ENCODE measurements around the gene STRADB. TPM values are rescaled to one million over a fixed set of nuclear protein-coding genes. Genes with fewer than 3 reads are reported as not detected.

The STRADB gene
- total and polyA plus RNA-seq, 8 donors, result 8.1 to 19.1 (median 11.7) TPM

- no peak overlapping the region for H3K27ac ChIP-seq
- intact Hi-C loops (cut with DNase I), result no loop called here
- H3K4me3 ChIP-seq, result no peak overlapping the region
- H3K27me3 ChIP-seq, result no peaks in the 10 kb centered on the region
- WGBS, 2 donors, result 25% methylated on average over 4 of the region's 4 CpGs
- ATAC-seq (peak in 2 of 4 donors; percentile 17 to 25), DNase-seq (no peak), FAIRE-seq (no peak)
- no peak for TF ChIP-seq CTCF (IDR thresholded peaks at IDR 0.05)
- H3K36me3 ChIP-seq, result no peaks in the 10 kb centered on the region
- H3K9me3 ChIP-seq, result no peaks in the 10 kb centered on the region
- no peaks in the 10 kb centered on the region for H3K4me1 ChIP-seq
These were observed 33.3 kb downstream of the STRADB start for GRCh38 chr2:201484805-201485204.

- FAIRE-seq, result no peak
- no peak for ATAC-seq
These were observed 38.8 kb downstream of the STRADB start for GRCh38 chr2:201490291-201490690.

GRCh38 chr2:201496785-201497184, 45.2 kb downstream of the STRADB start:
- WGBS, 2 donors, result 51 to 69% methylated on average over 1 of the region's 1 CpG

More at GRCh38 chr2:201490291-201490690, 38.8 kb downstream of the STRADB start:
- intact Hi-C loops (cut with DNase I), result no loop called here
- Histone ChIP-seq H3K27ac (no peak overlapping the region), H3K4me3 (no peak overlapping the region), H3K9me3 (no peaks in the 10 kb centered on the region), H3K4me1 (no peaks in the 10 kb centered on the region), H3K36me3 (no peaks in the 10 kb centered on the region), H3K27me3 (no peaks in the 10 kb centered on the region)
- DNase-seq, result no peak
- WGBS, 2 donors, result 80 to 90% methylated on average over 4 of the region's 4 CpGs
- TF ChIP-seq CTCF (IDR thresholded peaks at IDR 0.05), result no peak

GRCh38 chr2:201500534-201500933, 49.0 kb downstream of the STRADB start:
- H3K4me3 ChIP-seq, result no peak overlapping the region
- no peak for ATAC-seq
- TF ChIP-seq CTCF (IDR thresholded peaks at IDR 0.05), result no peak
- FAIRE-seq, result no peak
- intact Hi-C loops (cut with DNase I), result no loop called here
- 52 to 54% methylated on average over 3 of the region's 3 CpGs for WGBS, 2 donors
- H3K9me3 ChIP-seq, result peaks cover 0 to 7% (median 0%) of the 10 kb centered on the region in 4 donors
- H3K27ac ChIP-seq, result no peak overlapping the region
- H3K27me3 ChIP-seq, result no peaks in the 10 kb centered on the region
- H3K4me1 ChIP-seq, result no peaks in the 10 kb centered on the region
- H3K36me3 ChIP-seq, result no peaks in the 10 kb centered on the region
- DNase-seq, result no peak

More at GRCh38 chr2:201496785-201497184, 45.2 kb downstream of the STRADB start:
- no peak for ATAC-seq
- Histone ChIP-seq H3K36me3 (no peaks in the 10 kb centered on the region), H3K27me3 (no peaks in the 10 kb centered on the region), H3K27ac (no peak overlapping the region), H3K9me3 (no peaks in the 10 kb centered on the region), H3K4me1 (no peaks in the 10 kb centered on the region), H3K4me3 (no peak overlapping the region)
- no peak for DNase-seq
- intact Hi-C loops (cut with DNase I), result no loop called here
- no peak for TF ChIP-seq CTCF (IDR thresholded peaks at IDR 0.05)
- FAIRE-seq, result no peak

- H3K4me3 ChIP-seq, result no peak overlapping the region
- H3K27ac ChIP-seq, result no peak overlapping the region
- ATAC-seq (no peak), FAIRE-seq (no peak), DNase-seq (no peak)
- 80 to 96% methylated on average over 2 of the region's 2 CpGs for WGBS, 2 donors
- no peaks in the 10 kb centered on the region for H3K36me3 ChIP-seq
- intact Hi-C loops (cut with DNase I), result no loop called here
- H3K9me3 ChIP-seq, result peaks cover 0 to 7% (median 0%) of the 10 kb centered on the region in 4 donors
- H3K4me1 ChIP-seq, result no peaks in the 10 kb centered on the region
- no peaks in the 10 kb centered on the region for H3K27me3 ChIP-seq
- no peak for TF ChIP-seq CTCF (IDR thresholded peaks at IDR 0.05)
These were observed 51.2 kb downstream of the STRADB start for GRCh38 chr2:201502713-201503112.
